ENCODE measurements around the gene CKLF. TPM values are rescaled to one million over a fixed set of nuclear protein-coding genes. Genes with fewer than 3 reads are reported as not detected.
A peak's percentile ranks its signal among the peaks of the same experiment; 100 is the strongest.

Gene CKLF
- total RNA-seq, 1 experiment from 2014 or later: 21.0 TPM

GRCh38 chr16:66552286-66553177 is at the start of gene CKLF (continued):
- TF ChIP-seq ETV6 (CRISPR knock-in tag; IDR thresholded peaks at IDR 0.05): peak; percentile 98
- peak; percentile 100 for TF ChIP-seq MAX (CRISPR knock-in tag; IDR thresholded peaks at IDR 0.05)
- peak; percentile 98 for TF ChIP-seq TEAD1 (CRISPR knock-in tag; IDR thresholded peaks at IDR 0.05)
- TF ChIP-seq NR1H2 (CRISPR knock-in tag; IDR thresholded peaks at IDR 0.05): 0 out of 2 replicates have a peak, but pooled peaks have one; percentile 55
- TF ChIP-seq FOXJ3 (CRISPR knock-in tag; IDR thresholded peaks at IDR 0.05; ENCODE audit: borderline replicate concordance): peak; percentile 83; the same call in 1 of the 2 replicates
- peak; percentile 99 for TF ChIP-seq ZNF232 (CRISPR knock-in tag; IDR thresholded peaks at IDR 0.05)
- TF ChIP-seq TCF7 (CRISPR knock-in tag; IDR thresholded peaks at IDR 0.05; ENCODE audit: low read depth): peak; percentile 95
- TF ChIP-seq, protein P1, sequence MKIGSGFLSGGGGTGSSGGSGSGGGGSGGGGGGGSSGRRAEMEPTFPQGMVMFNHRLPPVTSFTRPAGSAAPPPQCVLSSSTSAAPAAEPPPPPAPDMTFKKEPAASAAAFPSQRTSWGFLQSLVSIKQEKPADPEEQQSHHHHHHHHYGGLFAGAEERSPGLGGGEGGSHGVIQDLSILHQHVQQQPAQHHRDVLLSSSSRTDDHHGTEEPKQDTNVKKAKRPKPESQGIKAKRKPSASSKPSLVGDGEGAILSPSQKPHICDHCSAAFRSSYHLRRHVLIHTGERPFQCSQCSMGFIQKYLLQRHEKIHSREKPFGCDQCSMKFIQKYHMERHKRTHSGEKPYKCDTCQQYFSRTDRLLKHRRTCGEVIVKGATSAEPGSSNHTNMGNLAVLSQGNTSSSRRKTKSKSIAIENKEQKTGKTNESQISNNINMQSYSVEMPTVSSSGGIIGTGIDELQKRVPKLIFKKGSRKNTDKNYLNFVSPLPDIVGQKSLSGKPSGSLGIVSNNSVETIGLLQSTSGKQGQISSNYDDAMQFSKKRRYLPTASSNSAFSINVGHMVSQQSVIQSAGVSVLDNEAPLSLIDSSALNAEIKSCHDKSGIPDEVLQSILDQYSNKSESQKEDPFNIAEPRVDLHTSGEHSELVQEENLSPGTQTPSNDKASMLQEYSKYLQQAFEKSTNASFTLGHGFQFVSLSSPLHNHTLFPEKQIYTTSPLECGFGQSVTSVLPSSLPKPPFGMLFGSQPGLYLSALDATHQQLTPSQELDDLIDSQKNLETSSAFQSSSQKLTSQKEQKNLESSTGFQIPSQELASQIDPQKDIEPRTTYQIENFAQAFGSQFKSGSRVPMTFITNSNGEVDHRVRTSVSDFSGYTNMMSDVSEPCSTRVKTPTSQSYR (CRISPR knock-in tag; IDR thresholded peaks at IDR 0.05): peak; percentile 96
- peak; percentile 99 for TF ChIP-seq FOXP1 (CRISPR knock-in tag; IDR thresholded peaks at IDR 0.05; ENCODE audit: borderline replicate concordance)
- TF ChIP-seq SMAD4 (CRISPR knock-in tag; IDR thresholded peaks at IDR 0.05): peak; percentile 86
- no peak for TF ChIP-seq OVOL2 (CRISPR knock-in tag; IDR thresholded peaks at IDR 0.05; ENCODE audit: borderline replicate concordance)
- TF ChIP-seq NFATC4 (CRISPR knock-in tag; IDR thresholded peaks at IDR 0.05): no peak
- TF ChIP-seq ZNF138 (CRISPR knock-in tag; conservative IDR thresholded peaks at IDR 0.05): peak; percentile 96
- TF ChIP-seq NFYB (CRISPR knock-in tag; conservative IDR thresholded peaks at IDR 0.05; ENCODE audit: low read depth): peak; percentile 56
- peak; percentile 92 for TF ChIP-seq ATF1 (CRISPR knock-in tag; IDR thresholded peaks at IDR 0.05)
- TF ChIP-seq ATF2 (CRISPR knock-in tag; IDR thresholded peaks at IDR 0.05; ENCODE audit: borderline replicate concordance, low read depth): peak; percentile 91
- TF ChIP-seq ZNF317 (CRISPR knock-in tag; IDR thresholded peaks at IDR 0.05; ENCODE audit: borderline replicate concordance, low read depth): peak; percentile 78
- peak; percentile 97 for TF ChIP-seq MLX (CRISPR knock-in tag; IDR thresholded peaks at IDR 0.05)
- no peak; the same call in 1 of the 2 replicates for TF ChIP-seq ZNF416 (CRISPR knock-in tag; IDR thresholded peaks at IDR 0.05)
- TF ChIP-seq, protein P2, sequence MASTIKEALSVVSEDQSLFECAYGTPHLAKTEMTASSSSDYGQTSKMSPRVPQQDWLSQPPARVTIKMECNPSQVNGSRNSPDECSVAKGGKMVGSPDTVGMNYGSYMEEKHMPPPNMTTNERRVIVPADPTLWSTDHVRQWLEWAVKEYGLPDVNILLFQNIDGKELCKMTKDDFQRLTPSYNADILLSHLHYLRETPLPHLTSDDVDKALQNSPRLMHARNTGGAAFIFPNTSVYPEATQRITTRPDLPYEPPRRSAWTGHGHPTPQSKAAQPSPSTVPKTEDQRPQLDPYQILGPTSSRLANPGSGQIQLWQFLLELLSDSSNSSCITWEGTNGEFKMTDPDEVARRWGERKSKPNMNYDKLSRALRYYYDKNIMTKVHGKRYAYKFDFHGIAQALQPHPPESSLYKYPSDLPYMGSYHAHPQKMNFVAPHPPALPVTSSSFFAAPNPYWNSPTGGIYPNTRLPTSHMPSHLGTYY (CRISPR knock-in tag; IDR thresholded peaks at IDR 0.05): no peak
- peak; percentile 95 for TF ChIP-seq FOXK1 (CRISPR knock-in tag; IDR thresholded peaks at IDR 0.05)
- peak; percentile 81 for TF ChIP-seq NR2C2 (CRISPR knock-in tag; IDR thresholded peaks at IDR 0.05)
- TF ChIP-seq MYBL2 (CRISPR knock-in tag; IDR thresholded peaks at IDR 0.05): peak; percentile 97
- TF ChIP-seq SMAD3 (CRISPR knock-in tag; IDR thresholded peaks at IDR 0.05; ENCODE audit: borderline replicate concordance): peak; percentile 99
- no peak for TF ChIP-seq MXD4 (CRISPR knock-in tag; IDR thresholded peaks at IDR 0.05; ENCODE audit: borderline replicate concordance)
- TF ChIP-seq ZNF263 (CRISPR knock-in tag; IDR thresholded peaks at IDR 0.05; ENCODE audit: low read depth): peak; percentile 83
- TF ChIP-seq SP1 (CRISPR knock-in tag; conservative IDR thresholded peaks at IDR 0.05): peak; percentile 79

Data from WTC11 (cell line).